ENCODE data around the gene SDK1.
"Not testable (repeated sequence)": the region's sequence is repeated elsewhere in the genome, so short reads cannot be mapped to it uniquely, and the experiment has no call there.

Gene SDK1

GRCh38 chr7:4202154-4202736, 901.2 kb downstream of the SDK1 start:
- no peak for DNase-seq (ENCODE audit: low spot score)

- no peak for DNase-seq (ENCODE audit: low spot score)
Measured at GRCh38 chr7:4202954-4203353, 901.9 kb downstream of the SDK1 start.

DNA sequence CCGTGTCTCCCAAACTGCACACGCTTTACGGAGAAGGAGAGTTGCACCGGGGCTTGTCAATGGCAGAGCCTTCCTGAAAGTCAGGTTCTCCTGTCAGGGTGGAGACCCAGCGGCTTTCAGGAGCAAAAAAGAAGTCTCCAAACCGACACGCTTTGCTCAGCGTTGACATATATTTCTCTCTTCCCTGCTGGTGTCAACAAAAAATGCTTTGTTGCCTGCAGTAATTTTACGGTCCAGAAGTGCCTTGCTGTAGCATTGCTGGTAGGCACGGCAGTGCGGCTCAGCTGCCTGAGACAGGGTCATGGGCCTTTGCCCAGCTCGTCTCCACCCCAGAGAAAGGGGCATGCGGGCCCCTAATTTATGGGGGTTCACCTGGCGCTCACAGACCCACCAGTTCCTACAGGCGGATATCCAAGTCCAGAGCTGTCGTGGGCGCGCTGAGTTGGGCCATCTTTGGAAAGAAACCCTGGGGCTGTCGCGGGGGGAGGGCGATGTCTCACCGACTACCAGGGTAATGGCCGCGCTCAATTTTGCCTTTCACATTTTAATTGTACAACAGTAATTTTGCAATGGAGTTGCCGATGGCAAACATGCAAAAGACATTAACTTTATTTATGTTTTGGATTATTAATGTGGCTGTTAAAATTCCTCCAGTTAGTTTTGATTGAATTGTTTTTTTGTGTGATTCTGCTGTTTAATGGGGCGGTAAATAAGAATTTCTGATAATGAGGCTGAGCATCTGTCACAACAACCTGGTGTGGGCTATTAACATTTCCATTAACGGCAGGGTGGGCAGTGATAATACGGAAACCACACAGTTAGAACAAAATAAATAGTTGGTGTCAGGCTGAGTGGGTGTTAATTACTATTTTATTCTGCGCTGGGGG, 902.8 kb downstream of the SDK1 start:
- DNase-seq (ENCODE audit: low spot score): no peak

GRCh38 chr7:4204513-4205165, 903.6 kb downstream of the SDK1 start:
- DNase-seq (ENCODE audit: low spot score): no peak

DNA sequence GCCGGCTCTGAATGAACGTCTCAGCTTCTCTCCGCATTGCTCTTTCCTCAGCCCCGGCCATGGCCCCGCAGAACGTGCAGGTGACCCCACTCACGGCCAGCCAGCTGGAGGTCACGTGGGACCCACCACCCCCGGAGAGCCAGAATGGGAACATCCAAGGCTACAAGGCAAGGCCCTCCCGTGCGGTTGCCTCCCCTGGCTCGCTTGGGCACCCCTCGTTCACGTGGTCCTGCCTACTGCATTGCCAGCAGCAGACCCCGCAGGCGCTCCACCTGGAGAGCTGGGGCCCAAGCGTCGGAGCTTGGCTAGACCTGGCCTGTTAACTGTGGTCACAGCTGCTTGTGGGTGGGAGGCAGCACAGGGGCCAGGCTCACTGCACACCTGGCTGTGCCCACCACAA, 904.8 kb downstream of the SDK1 start:
- DNase-seq (ENCODE audit: low spot score): no peak

DNA sequence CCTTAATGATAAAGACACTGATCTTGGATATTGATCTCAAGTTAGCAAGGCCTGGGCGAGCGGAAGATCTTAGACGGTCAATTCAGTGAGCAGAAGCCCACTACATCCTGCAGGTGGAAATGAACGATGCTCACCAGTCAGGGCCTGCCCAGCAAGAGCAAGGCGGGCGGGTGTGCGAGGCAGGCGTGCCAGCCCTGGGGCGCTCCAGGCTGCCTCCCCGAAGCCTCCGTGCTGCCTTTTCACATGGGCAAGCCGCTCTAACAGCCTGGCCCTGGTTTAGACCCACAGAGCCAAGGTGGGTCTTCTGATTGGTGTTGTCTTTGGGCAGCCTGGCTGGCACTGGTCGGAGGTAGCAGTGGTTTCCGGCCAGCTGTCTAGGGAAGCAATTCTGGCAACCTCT, 906.0 kb downstream of the SDK1 start:
- DNase-seq (ENCODE audit: low spot score): no peak

DNA sequence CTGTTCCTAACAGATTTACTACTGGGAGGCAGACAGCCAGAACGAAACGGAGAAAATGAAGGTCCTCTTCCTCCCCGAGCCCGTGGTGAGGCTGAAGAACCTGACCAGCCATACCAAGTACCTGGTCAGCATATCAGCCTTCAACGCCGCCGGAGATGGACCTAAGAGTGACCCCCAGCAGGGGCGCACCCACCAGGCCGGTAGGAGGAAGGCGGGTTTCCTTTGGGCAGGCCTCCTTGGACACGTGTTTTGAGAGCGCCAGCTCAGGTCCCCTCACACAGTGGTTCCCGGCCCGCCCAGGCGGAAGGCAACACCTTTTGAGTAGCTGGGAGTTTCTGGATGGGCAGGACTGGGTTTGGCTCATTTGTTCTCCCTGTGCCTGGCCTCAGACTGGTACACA, 907.0 kb downstream of the SDK1 start:
- DNase-seq (ENCODE audit: low spot score): no peak

DNA sequence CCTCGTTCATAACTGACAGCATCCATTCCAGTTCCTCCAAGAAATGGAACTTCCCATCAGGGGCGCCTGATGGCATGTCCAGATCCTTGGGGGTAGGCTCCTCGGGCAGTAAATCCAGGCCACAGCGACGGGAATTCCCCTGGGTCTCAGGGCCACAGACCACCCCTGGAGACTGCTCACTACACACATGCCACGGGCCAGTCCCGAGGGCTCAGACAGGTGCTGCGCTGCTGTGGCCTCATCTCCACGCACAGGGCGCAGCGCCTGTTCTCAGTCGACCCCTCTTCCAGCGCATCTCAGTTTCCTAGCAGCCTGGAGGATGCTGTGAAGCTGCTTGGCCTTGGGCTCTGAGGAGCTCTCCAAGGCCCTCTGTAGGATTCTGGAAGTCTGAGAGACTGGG, 907.5 kb downstream of the SDK1 start:
- DNase-seq (ENCODE audit: low spot score): no peak

DNA sequence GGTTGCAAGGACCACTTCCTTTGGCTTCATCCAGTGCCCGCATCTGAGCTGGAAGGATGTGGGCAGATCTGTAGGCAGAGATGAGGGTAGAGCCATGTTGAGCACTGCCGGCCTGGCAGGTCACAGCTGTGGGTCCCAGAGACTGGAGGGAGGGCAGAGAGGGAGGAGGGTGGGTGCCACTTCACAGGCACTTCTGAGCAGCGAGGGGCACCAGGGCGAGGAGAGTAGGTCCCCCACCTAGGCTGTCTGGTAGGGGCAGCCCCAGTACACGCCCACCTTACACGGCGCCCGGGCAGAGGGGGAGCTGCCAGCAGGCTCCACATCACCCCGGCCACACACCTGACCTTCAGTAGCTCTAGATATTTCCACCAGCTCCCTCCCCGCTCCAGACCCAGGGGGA, 908.1 kb downstream of the SDK1 start:
- DNase-seq (ENCODE audit: low spot score): no peak

DNA sequence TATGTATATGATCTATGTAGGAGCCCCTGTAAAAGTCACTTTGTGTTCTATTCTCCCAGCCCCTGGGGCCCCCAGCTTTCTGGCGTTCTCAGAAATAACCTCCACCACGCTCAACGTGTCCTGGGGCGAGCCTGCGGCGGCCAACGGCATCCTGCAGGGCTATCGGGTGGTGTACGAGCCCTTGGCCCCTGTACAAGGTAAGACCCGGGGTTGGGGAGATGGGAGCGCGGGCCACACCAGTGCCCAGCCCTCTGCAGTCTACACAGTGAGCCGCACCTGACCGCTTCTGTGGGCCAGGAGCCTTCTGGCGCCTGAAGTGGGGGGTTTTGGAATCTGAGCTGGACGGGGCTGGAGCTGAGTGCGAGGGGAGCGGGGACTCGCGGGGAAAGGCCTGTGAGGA, 908.9 kb downstream of the SDK1 start:
- DNase-seq (ENCODE audit: low spot score): no peak

DNA sequence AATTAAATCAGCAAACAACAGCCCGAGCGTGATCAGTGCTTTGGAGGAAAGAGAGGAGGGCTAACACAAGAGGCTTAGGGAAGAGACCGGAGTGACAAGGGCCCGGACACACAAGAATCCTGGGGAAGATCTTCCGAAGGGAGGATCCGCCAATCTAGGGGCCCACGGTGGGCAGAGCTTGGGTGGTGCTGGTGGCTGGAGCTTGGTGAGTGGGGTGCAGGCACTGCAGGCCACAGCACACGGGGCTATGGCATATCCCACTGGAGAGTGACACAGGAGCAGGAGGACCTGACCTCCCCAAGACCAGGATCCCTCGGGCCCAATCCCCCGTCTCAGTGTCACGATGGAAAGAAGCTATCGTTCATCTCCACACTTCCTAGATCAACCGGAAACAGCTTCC, 909.8 kb downstream of the SDK1 start:
- DNase-seq (ENCODE audit: low spot score): no peak

- no peak for DNase-seq (ENCODE audit: low spot score)
Measured at GRCh38 chr7:4211261-4211660, 910.2 kb downstream of the SDK1 start.

- DNase-seq (ENCODE audit: low spot score): no peak
Measured at GRCh38 chr7:4212376-4212775, 911.3 kb downstream of the SDK1 start.

GRCh38 chr7:4214291-4215155, 913.5 kb downstream of the SDK1 start:
- DNase-seq (ENCODE audit: low spot score): no peak

DNA sequence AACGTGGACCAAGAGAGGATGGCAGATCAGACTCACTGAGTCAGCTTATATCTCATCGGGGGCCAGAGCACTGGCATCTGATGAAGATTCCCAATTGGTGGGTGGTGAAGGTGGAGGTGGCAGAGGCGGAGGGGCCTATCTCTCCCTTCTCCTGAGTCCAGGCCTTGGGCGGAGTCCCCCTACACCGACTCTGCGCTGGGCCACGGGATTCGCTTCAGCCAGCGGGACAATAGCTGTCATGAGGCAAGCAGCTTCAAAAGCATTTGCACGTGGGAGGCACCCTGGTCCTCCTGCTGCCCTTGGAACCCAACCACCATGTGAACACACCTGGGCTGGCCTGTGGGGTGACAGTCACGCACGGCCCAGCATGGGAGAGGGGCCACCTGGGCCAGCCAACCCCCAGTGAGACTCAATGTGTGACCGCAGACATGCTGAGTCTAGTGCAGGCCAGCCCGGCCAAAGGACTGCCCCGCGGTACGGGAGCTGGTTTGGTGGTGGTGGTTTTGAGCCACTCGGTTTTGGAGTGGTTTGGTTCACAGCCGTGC, 914.2 kb downstream of the SDK1 start:
- no peak for DNase-seq (ENCODE audit: low spot score)

DNA sequence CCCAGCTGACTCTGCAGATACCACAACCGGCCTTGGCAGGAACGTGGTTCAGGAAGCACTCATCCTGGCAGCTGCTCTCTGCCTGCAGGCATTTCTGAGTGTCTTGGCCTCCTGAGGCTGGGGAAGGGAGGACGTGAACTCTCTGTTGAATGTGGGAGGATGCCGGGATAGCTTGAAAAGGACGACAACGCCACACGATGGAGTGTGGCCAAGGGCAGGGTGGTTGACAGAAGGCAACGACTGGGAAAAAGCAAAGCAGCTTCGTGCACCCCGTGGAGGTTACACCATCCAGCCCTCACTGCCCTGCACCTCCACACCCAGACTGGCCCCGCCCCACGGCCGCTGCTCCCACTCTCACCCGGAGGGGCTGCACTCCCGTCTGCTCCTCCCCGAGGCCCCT, 915.0 kb downstream of the SDK1 start:
- no peak for DNase-seq (ENCODE audit: low spot score)

- DNase-seq (ENCODE audit: low spot score): not testable (repeated sequence)
Measured at GRCh38 chr7:4217126-4217660, 916.1 kb downstream of the SDK1 start.

- no peak for DNase-seq (ENCODE audit: low spot score)
Measured at GRCh38 chr7:4218481-4218880, 917.4 kb downstream of the SDK1 start.

- no peak for DNase-seq (ENCODE audit: low spot score)
Measured at GRCh38 chr7:4220011-4220410, 919.0 kb downstream of the SDK1 start.

DNA sequence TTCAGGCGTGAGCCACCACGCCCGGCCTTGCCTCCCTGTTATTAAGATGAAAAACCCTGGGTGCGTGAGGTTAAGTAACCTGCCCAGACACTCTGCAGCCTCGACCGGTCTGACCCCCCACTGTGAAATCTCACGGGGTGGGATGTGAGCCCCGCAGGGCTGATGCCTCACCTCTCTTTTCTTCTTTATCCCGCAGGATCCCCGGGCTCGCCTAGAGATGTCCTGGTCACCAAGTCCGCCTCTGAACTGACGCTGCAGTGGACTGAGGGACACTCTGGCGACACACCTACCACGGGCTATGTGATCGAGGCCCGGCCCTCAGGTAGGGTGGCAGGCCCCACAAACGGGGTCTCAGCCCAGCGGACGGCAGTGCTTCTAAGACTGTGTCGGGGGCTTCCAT, 920.0 kb downstream of the SDK1 start:
- DNase-seq (ENCODE audit: low spot score): no peak

DNA sequence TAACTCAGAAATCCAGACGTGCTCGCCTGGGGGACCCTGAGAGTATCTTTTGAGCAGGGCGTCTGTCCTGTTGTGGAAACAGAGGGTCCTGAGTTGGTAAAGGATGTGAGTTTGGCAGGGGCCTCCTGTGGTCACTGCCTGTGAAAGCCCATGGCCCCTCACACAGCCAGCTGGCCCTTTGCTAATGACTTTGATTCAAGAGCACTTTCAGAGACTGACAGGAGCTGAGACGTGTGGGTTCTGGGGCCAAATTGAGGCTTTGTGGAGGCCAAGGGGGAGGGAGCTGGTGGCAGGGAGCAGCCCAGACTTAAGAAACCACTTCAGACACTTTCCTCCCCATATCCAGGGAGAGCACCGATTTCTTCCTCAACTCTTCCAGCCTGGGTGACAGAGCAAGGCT, 921.6 kb downstream of the SDK1 start:
- no peak for DNase-seq (ENCODE audit: low spot score)

DNA sequence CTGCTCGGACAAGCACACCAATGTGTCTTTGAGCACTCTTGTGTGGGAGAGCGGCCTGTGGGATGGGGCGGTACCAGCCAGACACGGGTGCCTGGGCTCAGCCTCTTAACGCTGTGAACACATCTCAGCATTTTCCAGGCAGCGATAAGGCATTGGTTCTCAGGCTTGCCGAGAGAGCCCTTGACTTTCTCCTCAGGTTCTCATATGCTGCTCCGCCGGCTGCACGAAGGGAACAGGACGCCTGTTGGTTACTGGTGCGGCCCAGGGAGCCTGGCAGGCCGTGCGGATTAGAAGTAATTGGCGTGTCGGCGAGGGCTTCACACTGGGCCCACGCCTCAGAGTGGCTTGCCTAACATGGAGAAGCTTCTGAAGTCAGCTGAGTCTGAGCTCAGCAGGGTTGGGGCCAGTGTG, 924.3 kb downstream of the SDK1 start:
- DNase-seq (ENCODE audit: low spot score): no peak
